ENCODE results near the gene SCRN2. TPM values are rescaled to one million over a fixed set of nuclear protein-coding genes. Genes with fewer than 3 reads are reported as not detected.
A peak's percentile ranks its signal among the peaks of the same experiment; 100 is the strongest.

Gene SCRN2
- total RNA-seq, 1 experiment from 2014 or later, result 50.8 TPM

DNA sequence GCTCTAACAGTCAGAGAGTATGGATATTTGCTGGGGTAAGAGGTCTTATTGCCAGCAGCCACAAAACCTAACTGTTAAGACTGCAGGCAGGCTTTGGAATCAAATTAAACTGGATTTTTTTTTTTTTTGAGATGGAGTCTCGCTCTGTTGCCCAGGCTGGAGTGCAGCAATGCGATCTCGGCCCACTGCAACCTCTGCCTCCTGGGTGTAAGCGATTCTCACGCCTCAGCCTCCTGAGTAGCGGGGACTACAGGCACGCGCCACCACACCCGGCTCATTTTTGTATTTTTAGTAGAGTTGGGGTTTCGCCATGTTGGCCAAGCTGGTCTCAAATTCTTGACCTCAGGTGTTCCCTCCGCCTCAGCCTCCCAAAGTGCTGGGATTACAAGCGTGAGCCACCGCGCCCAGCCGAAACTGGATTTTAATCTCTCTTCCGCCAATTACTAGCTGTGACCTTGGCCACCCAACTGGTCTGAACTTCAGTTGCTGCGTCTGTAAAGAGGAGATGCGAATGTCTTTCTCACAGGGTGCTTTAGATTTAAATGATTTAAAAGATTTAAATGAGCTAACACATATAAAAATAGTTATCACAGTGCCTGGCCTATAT, 10.6 kb downstream of the SCRN2 start:
- H3K27ac Mint-ChIP-seq, result peak overlapping the region; percentile 93
- H3K36me3 Mint-ChIP-seq, result peaks cover 21% of the 10 kb centered on the region
- peaks cover 12% of the 10 kb centered on the region for H3K4me1 Mint-ChIP-seq
- no peak for ATAC-seq
- no peaks in the 10 kb centered on the region for H3K9me3 Mint-ChIP-seq
- ChIA-PET CTCF (interaction anchor here (0.9 to 2.0 kb wide), 6 partner anchors 9 to 131 kb away, joined by 3 to 32 read pairs (median 9); partner anchors contain the start of gene OSBPL7), POLR2A (interaction anchor here (1.2 kb wide), 1 partner anchor 16 kb away, joined by 4 read pairs; no protein-coding TSS in a partner anchor)
- H3K4me3 Mint-ChIP-seq, result peak overlapping the region; percentile 98
- no peak for DNase-seq (ENCODE audit: low spot score)
- TF ChIP-seq, protein P1, sequence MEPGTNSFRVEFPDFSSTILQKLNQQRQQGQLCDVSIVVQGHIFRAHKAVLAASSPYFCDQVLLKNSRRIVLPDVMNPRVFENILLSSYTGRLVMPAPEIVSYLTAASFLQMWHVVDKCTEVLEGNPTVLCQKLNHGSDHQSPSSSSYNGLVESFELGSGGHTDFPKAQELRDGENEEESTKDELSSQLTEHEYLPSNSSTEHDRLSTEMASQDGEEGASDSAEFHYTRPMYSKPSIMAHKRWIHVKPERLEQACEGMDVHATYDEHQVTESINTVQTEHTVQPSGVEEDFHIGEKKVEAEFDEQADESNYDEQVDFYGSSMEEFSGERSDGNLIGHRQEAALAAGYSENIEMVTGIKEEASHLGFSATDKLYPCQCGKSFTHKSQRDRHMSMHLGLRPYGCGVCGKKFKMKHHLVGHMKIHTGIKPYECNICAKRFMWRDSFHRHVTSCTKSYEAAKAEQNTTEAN (CRISPR knock-in tag; IDR thresholded peaks at IDR 0.05), result no peak
- TF ChIP-seq AFF4 (CRISPR knock-in tag; IDR thresholded peaks at IDR 0.05; ENCODE audit: borderline replicate concordance) (no peak), FOXK1 (CRISPR knock-in tag; IDR thresholded peaks at IDR 0.05) (no peak), TEAD4 (CRISPR knock-in tag; IDR thresholded peaks at IDR 0.05) (no peak), ZNF671 (CRISPR knock-in tag; IDR thresholded peaks at IDR 0.05) (no peak)
- TF ChIP-seq, protein P2, sequence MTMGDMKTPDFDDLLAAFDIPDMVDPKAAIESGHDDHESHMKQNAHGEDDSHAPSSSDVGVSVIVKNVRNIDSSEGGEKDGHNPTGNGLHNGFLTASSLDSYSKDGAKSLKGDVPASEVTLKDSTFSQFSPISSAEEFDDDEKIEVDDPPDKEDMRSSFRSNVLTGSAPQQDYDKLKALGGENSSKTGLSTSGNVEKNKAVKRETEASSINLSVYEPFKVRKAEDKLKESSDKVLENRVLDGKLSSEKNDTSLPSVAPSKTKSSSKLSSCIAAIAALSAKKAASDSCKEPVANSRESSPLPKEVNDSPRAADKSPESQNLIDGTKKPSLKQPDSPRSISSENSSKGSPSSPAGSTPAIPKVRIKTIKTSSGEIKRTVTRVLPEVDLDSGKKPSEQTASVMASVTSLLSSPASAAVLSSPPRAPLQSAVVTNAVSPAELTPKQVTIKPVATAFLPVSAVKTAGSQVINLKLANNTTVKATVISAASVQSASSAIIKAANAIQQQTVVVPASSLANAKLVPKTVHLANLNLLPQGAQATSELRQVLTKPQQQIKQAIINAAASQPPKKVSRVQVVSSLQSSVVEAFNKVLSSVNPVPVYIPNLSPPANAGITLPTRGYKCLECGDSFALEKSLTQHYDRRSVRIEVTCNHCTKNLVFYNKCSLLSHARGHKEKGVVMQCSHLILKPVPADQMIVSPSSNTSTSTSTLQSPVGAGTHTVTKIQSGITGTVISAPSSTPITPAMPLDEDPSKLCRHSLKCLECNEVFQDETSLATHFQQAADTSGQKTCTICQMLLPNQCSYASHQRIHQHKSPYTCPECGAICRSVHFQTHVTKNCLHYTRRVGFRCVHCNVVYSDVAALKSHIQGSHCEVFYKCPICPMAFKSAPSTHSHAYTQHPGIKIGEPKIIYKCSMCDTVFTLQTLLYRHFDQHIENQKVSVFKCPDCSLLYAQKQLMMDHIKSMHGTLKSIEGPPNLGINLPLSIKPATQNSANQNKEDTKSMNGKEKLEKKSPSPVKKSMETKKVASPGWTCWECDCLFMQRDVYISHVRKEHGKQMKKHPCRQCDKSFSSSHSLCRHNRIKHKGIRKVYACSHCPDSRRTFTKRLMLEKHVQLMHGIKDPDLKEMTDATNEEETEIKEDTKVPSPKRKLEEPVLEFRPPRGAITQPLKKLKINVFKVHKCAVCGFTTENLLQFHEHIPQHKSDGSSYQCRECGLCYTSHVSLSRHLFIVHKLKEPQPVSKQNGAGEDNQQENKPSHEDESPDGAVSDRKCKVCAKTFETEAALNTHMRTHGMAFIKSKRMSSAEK (CRISPR knock-in tag; IDR thresholded peaks at IDR 0.05; ENCODE audit: borderline replicate concordance), result no peak
- H3K27me3 Mint-ChIP-seq (ENCODE audit: low read depth), result no peaks in the 10 kb centered on the region

- Mint-ChIP-seq H3K4me1 (peaks cover 12% of the 10 kb centered on the region), H3K36me3 (peaks cover 25% of the 10 kb centered on the region), H3K27me3 (ENCODE audit: low read depth) (no peaks in the 10 kb centered on the region), H3K27ac (no peak overlapping the region), H3K9me3 (no peaks in the 10 kb centered on the region), H3K4me3 (peak overlapping the region; percentile 98)
- no peak for DNase-seq (ENCODE audit: low spot score)
- CTCF ChIA-PET, result no interaction called here
- ATAC-seq, result no peak
- POLR2A ChIA-PET, result no interaction called here
- TF ChIP-seq ZNF281 (CRISPR knock-in tag; IDR thresholded peaks at IDR 0.05), result no peak
- no peak for TF ChIP-seq ZBTB21 (CRISPR knock-in tag; IDR thresholded peaks at IDR 0.05; ENCODE audit: borderline replicate concordance)
- TF ChIP-seq OVOL2 (CRISPR knock-in tag; IDR thresholded peaks at IDR 0.05; ENCODE audit: borderline replicate concordance), result no peak
- no peak for TF ChIP-seq ZNF423 (CRISPR knock-in tag; IDR thresholded peaks at IDR 0.05)
- no peak for TF ChIP-seq ZNF671 (CRISPR knock-in tag; IDR thresholded peaks at IDR 0.05)
- no peak for TF ChIP-seq JAZF1 (CRISPR knock-in tag; IDR thresholded peaks at IDR 0.05)
- TF ChIP-seq, protein P3, sequence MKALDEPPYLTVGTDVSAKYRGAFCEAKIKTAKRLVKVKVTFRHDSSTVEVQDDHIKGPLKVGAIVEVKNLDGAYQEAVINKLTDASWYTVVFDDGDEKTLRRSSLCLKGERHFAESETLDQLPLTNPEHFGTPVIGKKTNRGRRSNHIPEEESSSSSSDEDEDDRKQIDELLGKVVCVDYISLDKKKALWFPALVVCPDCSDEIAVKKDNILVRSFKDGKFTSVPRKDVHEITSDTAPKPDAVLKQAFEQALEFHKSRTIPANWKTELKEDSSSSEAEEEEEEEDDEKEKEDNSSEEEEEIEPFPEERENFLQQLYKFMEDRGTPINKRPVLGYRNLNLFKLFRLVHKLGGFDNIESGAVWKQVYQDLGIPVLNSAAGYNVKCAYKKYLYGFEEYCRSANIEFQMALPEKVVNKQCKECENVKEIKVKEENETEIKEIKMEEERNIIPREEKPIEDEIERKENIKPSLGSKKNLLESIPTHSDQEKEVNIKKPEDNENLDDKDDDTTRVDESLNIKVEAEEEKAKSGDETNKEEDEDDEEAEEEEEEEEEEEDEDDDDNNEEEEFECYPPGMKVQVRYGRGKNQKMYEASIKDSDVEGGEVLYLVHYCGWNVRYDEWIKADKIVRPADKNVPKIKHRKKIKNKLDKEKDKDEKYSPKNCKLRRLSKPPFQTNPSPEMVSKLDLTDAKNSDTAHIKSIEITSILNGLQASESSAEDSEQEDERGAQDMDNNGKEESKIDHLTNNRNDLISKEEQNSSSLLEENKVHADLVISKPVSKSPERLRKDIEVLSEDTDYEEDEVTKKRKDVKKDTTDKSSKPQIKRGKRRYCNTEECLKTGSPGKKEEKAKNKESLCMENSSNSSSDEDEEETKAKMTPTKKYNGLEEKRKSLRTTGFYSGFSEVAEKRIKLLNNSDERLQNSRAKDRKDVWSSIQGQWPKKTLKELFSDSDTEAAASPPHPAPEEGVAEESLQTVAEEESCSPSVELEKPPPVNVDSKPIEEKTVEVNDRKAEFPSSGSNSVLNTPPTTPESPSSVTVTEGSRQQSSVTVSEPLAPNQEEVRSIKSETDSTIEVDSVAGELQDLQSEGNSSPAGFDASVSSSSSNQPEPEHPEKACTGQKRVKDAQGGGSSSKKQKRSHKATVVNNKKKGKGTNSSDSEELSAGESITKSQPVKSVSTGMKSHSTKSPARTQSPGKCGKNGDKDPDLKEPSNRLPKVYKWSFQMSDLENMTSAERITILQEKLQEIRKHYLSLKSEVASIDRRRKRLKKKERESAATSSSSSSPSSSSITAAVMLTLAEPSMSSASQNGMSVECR (CRISPR knock-in tag; IDR thresholded peaks at IDR 0.05; ENCODE audit: borderline replicate concordance), result no peak
- TF ChIP-seq NR2C2 (CRISPR knock-in tag; IDR thresholded peaks at IDR 0.05), result no peak
- no peak for TF ChIP-seq FOXJ3 (CRISPR knock-in tag; IDR thresholded peaks at IDR 0.05; ENCODE audit: borderline replicate concordance)
- no peak for TF ChIP-seq ZNF232 (CRISPR knock-in tag; IDR thresholded peaks at IDR 0.05)
- TF ChIP-seq, protein P4, sequence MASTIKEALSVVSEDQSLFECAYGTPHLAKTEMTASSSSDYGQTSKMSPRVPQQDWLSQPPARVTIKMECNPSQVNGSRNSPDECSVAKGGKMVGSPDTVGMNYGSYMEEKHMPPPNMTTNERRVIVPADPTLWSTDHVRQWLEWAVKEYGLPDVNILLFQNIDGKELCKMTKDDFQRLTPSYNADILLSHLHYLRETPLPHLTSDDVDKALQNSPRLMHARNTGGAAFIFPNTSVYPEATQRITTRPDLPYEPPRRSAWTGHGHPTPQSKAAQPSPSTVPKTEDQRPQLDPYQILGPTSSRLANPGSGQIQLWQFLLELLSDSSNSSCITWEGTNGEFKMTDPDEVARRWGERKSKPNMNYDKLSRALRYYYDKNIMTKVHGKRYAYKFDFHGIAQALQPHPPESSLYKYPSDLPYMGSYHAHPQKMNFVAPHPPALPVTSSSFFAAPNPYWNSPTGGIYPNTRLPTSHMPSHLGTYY (CRISPR knock-in tag; IDR thresholded peaks at IDR 0.05), result no peak
These were observed 11.2 kb downstream of the SCRN2 start for GRCh38 chr17:47829870-47830269.
